HG03520 (cell line): Measurements from ENCODE around the gene GAS7.

Experiments used
- ATAC-seq: cut with Tn5 transposase; IDR thresholded peaks from one replicate; pipeline ENCODE4 v1.9.1; 2021; ENCODE audit warnings: mild to moderate bottlenecking, moderate library complexity; ENCODE audit not compliant: unreplicated experiment

The GAS7 gene

GRCh38 chr17:10172778-10173177 is 25.6 kb downstream of the GAS7 start:
- ATAC-seq: no peak

- no peak for ATAC-seq
Measured at GRCh38 chr17:10172241-10172741, 26.1 kb downstream of the GAS7 start.

- no peak for ATAC-seq
Measured at GRCh38 chr17:10171581-10171981, 26.8 kb downstream of the GAS7 start.

GRCh38 chr17:10171122-10171571 is 27.3 kb downstream of the GAS7 start:
- ATAC-seq: no peak

GRCh38 chr17:10170233-10170632 is 28.2 kb downstream of the GAS7 start:
- ATAC-seq: no peak

- no peak for ATAC-seq
Measured at GRCh38 chr17:10169290-10169689, 29.1 kb downstream of the GAS7 start.

- ATAC-seq: no peak
Measured at GRCh38 chr17:10166176-10166935, 32.0 kb downstream of the GAS7 start.

GRCh38 chr17:10162096-10162495 is 36.3 kb downstream of the GAS7 start:
- no peak for ATAC-seq

- ATAC-seq: no peak
Measured at GRCh38 chr17:10161386-10161785, 37.0 kb downstream of the GAS7 start.

GRCh38 chr17:10156948-10157607 is 41.3 kb downstream of the GAS7 start:
- peak; percentile 52 for ATAC-seq

- ATAC-seq: no peak
Measured at GRCh38 chr17:10156599-10156947, 41.8 kb downstream of the GAS7 start.

GRCh38 chr17:10156077-10156435 is 42.4 kb downstream of the GAS7 start:
- no peak for ATAC-seq

- no peak for ATAC-seq
Measured at GRCh38 chr17:10155371-10156076, 42.9 kb downstream of the GAS7 start.

- ATAC-seq: no peak
Measured at GRCh38 chr17:10151667-10152496, 46.5 kb downstream of the GAS7 start.

GRCh38 chr17:10149573-10150399 is 48.6 kb downstream of the GAS7 start:
- peak; percentile 48 for ATAC-seq

- no peak for ATAC-seq
Measured at GRCh38 chr17:10147761-10148415, 50.5 kb downstream of the GAS7 start.

GRCh38 chr17:10147040-10147439 is 51.4 kb downstream of the GAS7 start:
- ATAC-seq: no peak

- no peak for ATAC-seq
Measured at GRCh38 chr17:10144982-10145381, 53.4 kb downstream of the GAS7 start.

- ATAC-seq: no peak
Measured at GRCh38 chr17:10144456-10144855, 54.0 kb downstream of the GAS7 start.

- no peak for ATAC-seq
Measured at GRCh38 chr17:10141436-10141835, 57.0 kb downstream of the GAS7 start.
